ENCODE data around the gene PBX3. TPM values are rescaled to one million over a fixed set of nuclear protein-coding genes. Genes with fewer than 3 reads are reported as not detected.

The PBX3 gene
- total and polyA plus RNA-seq, 9 of the 15 experiments (the other 6 are each of a cell fraction or from before 2014, with no cell fraction given) = 0.14 to 5.8 (median 0.92) TPM

GRCh38 chr9:125912667-125913066, 165.5 kb downstream of the PBX3 start:
- BruUV-seq (replicated peaks) = no TSS peak
- no peak for ATAC-seq
- no peaks in the 10 kb centered on the region for H3K79me2 ChIP-seq (ENCODE audit: control insufficient read depth, insufficient read depth, low read length)
- no peak overlapping the region for H2AFZ ChIP-seq (ENCODE audit: low read depth, low read length)
- intact Hi-C loops (cut with micrococcal nuclease) = no loop called here
- no peak overlapping the region for H3K27ac ChIP-seq (ENCODE audit: extremely low read depth, low read depth, low read length)
- no peak overlapping the region for H3K4me3 ChIP-seq
- no peaks in the 10 kb centered on the region for H3K9me3 ChIP-seq (replicated peaks; ENCODE audit: control insufficient read depth, insufficient read depth, low read depth, low read length)
- in situ Hi-C loops (cut with MboI) = no loop called here
- no peaks in the 10 kb centered on the region for H3K4me1 ChIP-seq (replicated peaks in 1 of 2; ENCODE audit: control insufficient read depth in 2 of 2, insufficient read depth in 2 of 2, low read length in 2 of 2)
- H4K20me1 ChIP-seq (replicated peaks; ENCODE audit: control insufficient read depth, insufficient read depth, low read length) = no peaks in the 10 kb centered on the region
- TF ChIP-seq NR4A1 (CRISPR knock-in tag; IDR thresholded peaks at IDR 0.05) (no peak), NR4A1 (tag; IDR thresholded peaks at IDR 0.05) (no peak), ZBED1 (IDR thresholded peaks at IDR 0.05) (no peak), RAD21 (CRISPR knock-in tag; conservative IDR thresholded peaks at IDR 0.05 in 1 of 2, IDR thresholded peaks at IDR 0.05 in 1 of 2) (no peak), YBX1 (IDR thresholded peaks at IDR 0.05) (no peak), RBM14 (IDR thresholded peaks at IDR 0.05; ENCODE audit: borderline replicate concordance, insufficient read depth, low read depth, low read length) (no peak), KLF6 (CRISPR knock-in tag; IDR thresholded peaks at IDR 0.05; ENCODE audit: borderline replicate concordance) (no peak), PPARD (CRISPR knock-in tag; IDR thresholded peaks at IDR 0.05) (no peak), NCOR1 (IDR thresholded peaks at IDR 0.05) (no peak), NCOA2 (IDR thresholded peaks at IDR 0.05; ENCODE audit: partially characterized antibody in 2 of 2) (no peak), KAT8 (IDR thresholded peaks at IDR 0.05; ENCODE audit: low read depth) (no peak), OTX1 (CRISPR knock-in tag; IDR thresholded peaks at IDR 0.05) (no peak), FOXP1 (CRISPR knock-in tag; IDR thresholded peaks at IDR 0.05) (no peak), KDM4B (IDR thresholded peaks at IDR 0.05; ENCODE audit: borderline replicate concordance in 2 of 2, low read depth in 1 of 2) (no peak), POLR2A (conservative IDR thresholded peaks at IDR 0.05) (no peak)
- ChIA-PET POLR2A (interaction anchor here (1.1 to 1.6 kb wide), 2 partner anchors 10 to 43 kb away, joined by 4 read pairs; no protein-coding TSS in a partner anchor), CTCF (ENCODE audit: low intra/inter-chr PET ratio) (no interaction called here)
- H3K9ac ChIP-seq (ENCODE audit: insufficient read depth in 1 of 2, low read depth in 2 of 2, low read length in 2 of 2) = no peak overlapping the region
- no peaks in the 10 kb centered on the region for H3K9me1 ChIP-seq (ENCODE audit: control insufficient read depth, insufficient read depth, low read length)
- no peak for DNase-seq (ENCODE audit: extremely low read depth in 1 of 4, low spot score in 3 of 4)
- no peaks in the 10 kb centered on the region for H3K36me3 ChIP-seq (ENCODE audit: control insufficient read depth, insufficient read depth, low read length)
- no peak for FAIRE-seq
- peaks cover 0 to 11% of the 10 kb centered on the region in 2 experiments for H3K27me3 ChIP-seq (ENCODE audit: control insufficient read depth in 2 of 2, insufficient read depth in 2 of 2, low read length in 2 of 2)
- no peak overlapping the region for H3K4me2 ChIP-seq (ENCODE audit: insufficient read depth, low read length)
